HEK293 (cell line): ENCODE data around the gene ZBTB38.

Experiments used
- CTCF ChIA-PET: fragments of 350-600 bp; formaldehyde crosslinking; extraction: SDS; loops from one replicate; lab custom pipeline; 2021; ENCODE audit warnings: antibody characterized with exemption; lab: Yijun Ruan, JAX
- POLR2A ChIA-PET: fragments of 300-600 bp; formaldehyde crosslinking; extraction: SDS; loops from one replicate; lab custom pipeline; 2020; ENCODE audit warnings: antibody characterized with exemption, inconsistent platforms; lab: Yijun Ruan, JAX
- H3K27ac ChIP-seq: fragments of 200-500 bp; sonication (Bioruptor generic); 2 replicates; pipeline ENCODE4 v1.5.1; 2014; ENCODE audit warnings: low read depth, low read length, control low read depth, inconsistent platforms; ENCODE audit errors: extremely low read depth
- H3K36me3 ChIP-seq, 2 experiments: fragments of 200-500 bp in 1 of 2; sonication (Bioruptor generic) in 1 of 2; 1 replicate in 1 of 2; 2 replicates in 1 of 2; pipeline ENCODE4 v1.5.1; 2014 to 2017; ENCODE audit warnings: inconsistent platforms in 2 of 2, low read length in 2 of 2; ENCODE audit not compliant: control insufficient read depth in 2 of 2, insufficient read depth in 1 of 2
- H3K4me1 ChIP-seq: fragments of 200-500 bp; sonication (Bioruptor generic); 2 replicates; pipeline ENCODE4 v1.5.1; 2014; ENCODE audit warnings: mild to moderate bottlenecking, low read length, inconsistent platforms; ENCODE audit not compliant: control insufficient read depth, insufficient read depth
- H3K4me3 ChIP-seq: 2 replicates; pipeline ENCODE4 v1.5.1; 2011; ENCODE audit warnings: low read depth, mild to moderate bottlenecking, control low read depth, low read length, moderate library complexity
- H3K9me3 ChIP-seq: fragments of 200-500 bp; sonication (Bioruptor generic); 2 replicates; pipeline ENCODE4 v1.5.1; 2014; ENCODE audit warnings: low read depth, low read length, inconsistent platforms; ENCODE audit not compliant: control insufficient read depth, insufficient read depth
- BCL11A ChIP-seq: fragments of 450-650 bp; formaldehyde crosslinking; IDR thresholded peaks from 2 replicates; pipeline ENCODE4 v1.5.1; 2016; ENCODE audit warnings: low read depth, missing biosample characterization, missing genetic modification characterization
- EGR2 ChIP-seq: fragments of 450-650 bp; formaldehyde crosslinking; IDR thresholded peaks from 2 replicates; pipeline ENCODE4 v1.5.1; 2016; ENCODE audit warnings: low read depth, missing biosample characterization, missing genetic modification characterization
- ELK4 ChIP-seq: IDR thresholded peaks from 2 replicates; pipeline ENCODE4 v1.6.1; 2011; ENCODE audit warnings: mild to moderate bottlenecking, low read depth, low read length, borderline replicate concordance
- HOXA7 ChIP-seq: sonication (generic); formaldehyde crosslinking; IDR thresholded peaks from 2 replicates; pipeline ENCODE4 v1.8.1; 2022; ENCODE audit warnings: missing genetic modification reagents, borderline replicate concordance
- KLF16 ChIP-seq: fragments of 450-650 bp; formaldehyde crosslinking; IDR thresholded peaks from 2 replicates; pipeline ENCODE4 v1.5.1; 2017; ENCODE audit warnings: missing biosample characterization, missing genetic modification characterization
- OSR2 ChIP-seq: fragments of 450-650 bp; formaldehyde crosslinking; IDR thresholded peaks from 2 replicates; pipeline ENCODE4 v1.5.1; 2016; ENCODE audit warnings: missing biosample characterization, missing genetic modification characterization
- PRDM1 ChIP-seq: fragments of 450-650 bp; formaldehyde crosslinking; IDR thresholded peaks from 2 replicates; pipeline ENCODE4; 2016; ENCODE audit warnings: missing biosample characterization, missing genetic modification characterization
- ZBTB49 ChIP-seq: fragments of 450-650 bp; formaldehyde crosslinking; IDR thresholded peaks from 2 replicates; pipeline ENCODE4 v1.5.1; 2016; ENCODE audit warnings: missing biosample characterization, missing genetic modification characterization, low read depth
- ZNF114 ChIP-seq: fragments of 450-650 bp; formaldehyde crosslinking; IDR thresholded peaks from 2 replicates; pipeline ENCODE4 v1.5.0; 2017; ENCODE audit warnings: missing biosample characterization, missing genetic modification characterization
- ZNF302 ChIP-seq: fragments of 450-650 bp; formaldehyde crosslinking; IDR thresholded peaks from 2 replicates; pipeline ENCODE4 v1.5.1; 2016; ENCODE audit warnings: missing biosample characterization, missing genetic modification characterization, low read depth
- ZNF324 ChIP-seq: fragments of 450-650 bp; formaldehyde crosslinking; IDR thresholded peaks from 2 replicates; pipeline ENCODE4 v1.5.1; 2016; ENCODE audit warnings: missing biosample characterization, missing genetic modification characterization
- ZNF362 ChIP-seq: fragments of 450-650 bp; formaldehyde crosslinking; IDR thresholded peaks from 2 replicates; pipeline ENCODE4 v1.5.1; 2016; ENCODE audit warnings: missing biosample characterization, missing genetic modification characterization
- ZNF366 ChIP-seq: fragments of 450-650 bp; formaldehyde crosslinking; conservative IDR thresholded peaks from 2 replicates; pipeline ENCODE4 v1.5.1; 2016; ENCODE audit warnings: missing biosample characterization, missing genetic modification characterization
- ZNF416 ChIP-seq: fragments of 450-650 bp; formaldehyde crosslinking; IDR thresholded peaks from 2 replicates; pipeline ENCODE4 v1.5.1; 2016; ENCODE audit warnings: missing biosample characterization, missing genetic modification characterization
- ZNF426 ChIP-seq: fragments of 450-650 bp; formaldehyde crosslinking; IDR thresholded peaks from 2 replicates; pipeline ENCODE4 v1.5.1; 2017; ENCODE audit warnings: missing biosample characterization, missing genetic modification characterization, mild to moderate bottlenecking, inconsistent platforms, moderate library complexity
- ZNF521 ChIP-seq: fragments of 450-650 bp; formaldehyde crosslinking; IDR thresholded peaks from 2 replicates; pipeline ENCODE4 v1.5.1; 2017; ENCODE audit warnings: missing biosample characterization, mild to moderate bottlenecking, missing genetic modification characterization
- ZNF549 ChIP-seq: fragments of 450-650 bp; IDR thresholded peaks from 2 replicates; pipeline ENCODE4 v1.5.1; 2018; ENCODE audit warnings: missing biosample characterization, missing genetic modification characterization, mild to moderate bottlenecking, inconsistent platforms, moderate library complexity
- ZNF623 ChIP-seq: fragments of 450-650 bp; formaldehyde crosslinking; IDR thresholded peaks from 2 replicates; pipeline ENCODE4 v1.5.1; 2016; ENCODE audit warnings: missing biosample characterization, missing genetic modification characterization
- ZNF629 ChIP-seq: fragments of 450-650 bp; formaldehyde crosslinking; IDR thresholded peaks from 2 replicates; pipeline ENCODE4 v1.5.1; 2017; ENCODE audit warnings: missing biosample characterization, missing genetic modification characterization
- ZNF777 ChIP-seq: fragments of 450-650 bp; formaldehyde crosslinking; IDR thresholded peaks from 2 replicates; pipeline ENCODE4 v1.5.1; 2017; ENCODE audit warnings: missing biosample characterization, missing genetic modification characterization, borderline replicate concordance
- TF ChIP-seq, protein P1 (sequence below): fragments of 450-650 bp; IDR thresholded peaks from 2 replicates; pipeline ENCODE4 v1.5.1; 2018; ENCODE audit warnings: missing biosample characterization, mild to moderate bottlenecking, missing genetic modification characterization
- TF ChIP-seq, protein P2 (sequence below): fragments of 450-650 bp; formaldehyde crosslinking; IDR thresholded peaks from 2 replicates; pipeline ENCODE4 v1.5.1; 2016; ENCODE audit warnings: missing biosample characterization, missing genetic modification characterization
- TF ChIP-seq, protein P3 (sequence below): fragments of 450-650 bp; formaldehyde crosslinking; IDR thresholded peaks from 2 replicates; pipeline ENCODE4 v1.5.1; 2016; ENCODE audit warnings: missing biosample characterization, missing genetic modification characterization
- TF ChIP-seq, protein P4 (sequence below): fragments of 450-650 bp; formaldehyde crosslinking; IDR thresholded peaks from 2 replicates; pipeline ENCODE4 v1.5.1; 2016; ENCODE audit warnings: missing biosample characterization, missing genetic modification characterization, borderline replicate concordance

ZBTB38 gene

DNA sequence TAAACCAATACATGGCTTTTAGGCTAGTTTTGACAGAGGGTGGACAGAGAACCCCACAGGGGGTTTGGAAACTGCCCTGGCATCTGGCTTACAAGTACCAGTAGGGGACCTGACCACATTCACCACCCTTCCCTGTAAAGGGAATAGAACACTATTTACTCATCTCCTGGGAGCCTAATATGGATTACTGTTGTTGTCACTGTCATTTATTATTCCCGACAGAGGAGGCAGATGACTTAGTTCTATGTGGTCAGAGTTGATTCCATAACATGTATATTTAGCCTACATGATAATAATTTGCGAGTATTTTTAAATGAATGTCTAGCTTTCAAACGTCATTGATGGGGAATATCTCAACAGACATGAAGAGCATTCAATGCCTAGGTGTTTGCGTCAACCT is 15.9 kb downstream of the ZBTB38 start (continued):
- TF ChIP-seq HOXA7 (CRISPR knock-in tag) (no peak), ZNF302 (no peak), ZNF362 (no peak), ZNF521 (tag by site-specific recombination) (no peak), ZNF426 (tag by site-specific recombination) (no peak), ZBTB49 (tag by site-specific recombination) (no peak), ZNF777 (no peak), ZNF549 (tag by site-specific recombination) (no peak), ZNF623 (tag by site-specific recombination) (no peak), BCL11A (tag by site-specific recombination) (no peak), ZNF114 (tag by site-specific recombination) (no peak), ELK4 (no peak), ZNF324 (tag by site-specific recombination) (no peak), KLF16 (tag by site-specific recombination) (no peak)
- TF ChIP-seq, protein P1, sequence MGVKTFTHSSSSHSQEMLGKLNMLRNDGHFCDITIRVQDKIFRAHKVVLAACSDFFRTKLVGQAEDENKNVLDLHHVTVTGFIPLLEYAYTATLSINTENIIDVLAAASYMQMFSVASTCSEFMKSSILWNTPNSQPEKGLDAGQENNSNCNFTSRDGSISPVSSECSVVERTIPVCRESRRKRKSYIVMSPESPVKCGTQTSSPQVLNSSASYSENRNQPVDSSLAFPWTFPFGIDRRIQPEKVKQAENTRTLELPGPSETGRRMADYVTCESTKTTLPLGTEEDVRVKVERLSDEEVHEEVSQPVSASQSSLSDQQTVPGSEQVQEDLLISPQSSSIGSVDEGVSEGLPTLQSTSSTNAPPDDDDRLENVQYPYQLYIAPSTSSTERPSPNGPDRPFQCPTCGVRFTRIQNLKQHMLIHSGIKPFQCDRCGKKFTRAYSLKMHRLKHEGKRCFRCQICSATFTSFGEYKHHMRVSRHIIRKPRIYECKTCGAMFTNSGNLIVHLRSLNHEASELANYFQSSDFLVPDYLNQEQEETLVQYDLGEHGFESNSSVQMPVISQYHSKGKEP (tag by site-specific recombination): no peak
- TF ChIP-seq, protein P2, sequence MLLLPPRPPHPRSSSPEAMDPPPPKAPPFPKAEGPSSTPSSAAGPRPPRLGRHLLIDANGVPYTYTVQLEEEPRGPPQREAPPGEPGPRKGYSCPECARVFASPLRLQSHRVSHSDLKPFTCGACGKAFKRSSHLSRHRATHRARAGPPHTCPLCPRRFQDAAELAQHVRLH (tag by site-specific recombination): no peak
- TF ChIP-seq, protein P3, sequence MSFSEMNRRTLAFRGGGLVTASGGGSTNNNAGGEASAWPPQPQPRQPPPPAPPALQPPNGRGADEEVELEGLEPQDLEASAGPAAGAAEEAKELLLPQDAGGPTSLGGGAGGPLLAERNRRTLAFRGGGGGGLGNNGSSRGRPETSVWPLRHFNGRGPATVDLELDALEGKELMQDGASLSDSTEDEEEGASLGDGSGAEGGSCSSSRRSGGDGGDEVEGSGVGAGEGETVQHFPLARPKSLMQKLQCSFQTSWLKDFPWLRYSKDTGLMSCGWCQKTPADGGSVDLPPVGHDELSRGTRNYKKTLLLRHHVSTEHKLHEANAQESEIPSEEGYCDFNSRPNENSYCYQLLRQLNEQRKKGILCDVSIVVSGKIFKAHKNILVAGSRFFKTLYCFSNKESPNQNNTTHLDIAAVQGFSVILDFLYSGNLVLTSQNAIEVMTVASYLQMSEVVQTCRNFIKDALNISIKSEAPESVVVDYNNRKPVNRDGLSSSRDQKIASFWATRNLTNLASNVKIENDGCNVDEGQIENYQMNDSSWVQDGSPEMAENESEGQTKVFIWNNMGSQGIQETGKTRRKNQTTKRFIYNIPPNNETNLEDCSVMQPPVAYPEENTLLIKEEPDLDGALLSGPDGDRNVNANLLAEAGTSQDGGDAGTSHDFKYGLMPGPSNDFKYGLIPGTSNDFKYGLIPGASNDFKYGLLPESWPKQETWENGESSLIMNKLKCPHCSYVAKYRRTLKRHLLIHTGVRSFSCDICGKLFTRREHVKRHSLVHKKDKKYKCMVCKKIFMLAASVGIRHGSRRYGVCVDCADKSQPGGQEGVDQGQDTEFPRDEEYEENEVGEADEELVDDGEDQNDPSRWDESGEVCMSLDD (tag by site-specific recombination): no peak

GRCh38 chr3:141384575-141384974 is 16.3 kb downstream of the ZBTB38 start:
- ChIA-PET POLR2A (no interaction called here), CTCF (interaction anchor here (0.7 to 2.2 kb wide), 4 partner anchors 17 to 1999 kb away, joined by 3 to 17 read pairs (median 3); no protein-coding TSS in a partner anchor)
- Histone ChIP-seq H3K9me3 (no peaks in the 10 kb centered on the region), H3K27ac (no peak overlapping the region), H3K36me3 (no peaks in the 10 kb centered on the region), H3K4me3 (no peak overlapping the region), H3K4me1 (peaks cover 4% of the 10 kb centered on the region; the same call in 1 of the 2 replicates)
- TF ChIP-seq ZNF521 (tag by site-specific recombination) (no peak), OSR2 (no peak), ZNF366 (no peak; the same call in 1 of the 2 replicates), EGR2 (tag by site-specific recombination) (no peak), ZNF629 (tag by site-specific recombination) (peak; percentile 8; the same call in 1 of the 2 replicates), PRDM1 (tag by site-specific recombination) (no peak), ZNF416 (tag by site-specific recombination) (no peak)
- TF ChIP-seq, protein P4, sequence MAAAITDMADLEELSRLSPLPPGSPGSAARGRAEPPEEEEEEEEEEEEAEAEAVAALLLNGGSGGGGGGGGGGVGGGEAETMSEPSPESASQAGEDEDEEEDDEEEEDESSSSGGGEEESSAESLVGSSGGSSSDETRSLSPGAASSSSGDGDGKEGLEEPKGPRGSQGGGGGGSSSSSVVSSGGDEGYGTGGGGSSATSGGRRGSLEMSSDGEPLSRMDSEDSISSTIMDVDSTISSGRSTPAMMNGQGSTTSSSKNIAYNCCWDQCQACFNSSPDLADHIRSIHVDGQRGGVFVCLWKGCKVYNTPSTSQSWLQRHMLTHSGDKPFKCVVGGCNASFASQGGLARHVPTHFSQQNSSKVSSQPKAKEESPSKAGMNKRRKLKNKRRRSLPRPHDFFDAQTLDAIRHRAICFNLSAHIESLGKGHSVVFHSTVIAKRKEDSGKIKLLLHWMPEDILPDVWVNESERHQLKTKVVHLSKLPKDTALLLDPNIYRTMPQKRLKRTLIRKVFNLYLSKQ: no peak
